Measurements from ENCODE around the gene OTUB1.
"Not testable (repeated sequence)": the region's sequence is repeated elsewhere in the genome, so short reads cannot be mapped to it uniquely, and the experiment has no call there.

The OTUB1 gene

DNA sequence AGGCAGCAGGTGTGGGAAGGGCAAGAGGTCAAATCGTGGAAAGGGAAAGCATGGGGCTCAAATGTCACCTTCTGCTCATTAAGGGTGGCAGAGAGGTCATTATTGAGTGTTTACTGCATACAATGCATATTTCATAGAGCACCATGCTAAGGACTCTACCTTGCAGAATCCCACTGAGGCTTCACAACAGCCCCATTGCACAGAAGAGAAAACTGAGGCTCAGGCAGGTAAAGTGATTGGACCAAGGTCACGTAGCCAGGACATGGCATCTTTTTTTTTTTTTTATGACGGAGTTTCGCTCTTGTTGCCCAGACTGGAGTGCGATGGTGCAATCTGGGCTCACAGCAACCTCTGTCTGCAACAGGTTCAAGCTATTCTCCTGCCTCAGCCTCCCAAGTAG, 57.3 kb downstream of the OTUB1 start:
- H3K4me2 ChIP-seq (ENCODE audit: low read length) = no peak overlapping the region
- H3K4me1 ChIP-seq (ENCODE audit: control insufficient read depth, low read length) = no peaks in the 10 kb centered on the region
- H3F3A ChIP-seq (ENCODE audit: control insufficient read depth, insufficient read depth) = no peaks in the 10 kb centered on the region
- H3K36me3 ChIP-seq (ENCODE audit: control insufficient read depth, low read length) = no peaks in the 10 kb centered on the region
- H3K9me2 ChIP-seq (replicated peaks; ENCODE audit: control insufficient read depth, low read length) = no peaks in the 10 kb centered on the region
- no peaks in the 10 kb centered on the region for H3K27me3 ChIP-seq (ENCODE audit: control insufficient read depth, low read length)
- no peaks in the 10 kb centered on the region for H3K9me3 ChIP-seq (ENCODE audit: control insufficient read depth, insufficient read depth, low read length)
- no peak overlapping the region for H3K27ac ChIP-seq (ENCODE audit: low read depth, low read length)
- TF ChIP-seq EZH2phosphoT487 (IDR thresholded peaks at IDR 0.05; ENCODE audit: borderline replicate concordance, low read length) = no peak
- TF ChIP-seq, protein P1, sequence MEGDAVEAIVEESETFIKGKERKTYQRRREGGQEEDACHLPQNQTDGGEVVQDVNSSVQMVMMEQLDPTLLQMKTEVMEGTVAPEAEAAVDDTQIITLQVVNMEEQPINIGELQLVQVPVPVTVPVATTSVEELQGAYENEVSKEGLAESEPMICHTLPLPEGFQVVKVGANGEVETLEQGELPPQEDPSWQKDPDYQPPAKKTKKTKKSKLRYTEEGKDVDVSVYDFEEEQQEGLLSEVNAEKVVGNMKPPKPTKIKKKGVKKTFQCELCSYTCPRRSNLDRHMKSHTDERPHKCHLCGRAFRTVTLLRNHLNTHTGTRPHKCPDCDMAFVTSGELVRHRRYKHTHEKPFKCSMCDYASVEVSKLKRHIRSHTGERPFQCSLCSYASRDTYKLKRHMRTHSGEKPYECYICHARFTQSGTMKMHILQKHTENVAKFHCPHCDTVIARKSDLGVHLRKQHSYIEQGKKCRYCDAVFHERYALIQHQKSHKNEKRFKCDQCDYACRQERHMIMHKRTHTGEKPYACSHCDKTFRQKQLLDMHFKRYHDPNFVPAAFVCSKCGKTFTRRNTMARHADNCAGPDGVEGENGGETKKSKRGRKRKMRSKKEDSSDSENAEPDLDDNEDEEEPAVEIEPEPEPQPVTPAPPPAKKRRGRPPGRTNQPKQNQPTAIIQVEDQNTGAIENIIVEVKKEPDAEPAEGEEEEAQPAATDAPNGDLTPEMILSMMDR (IDR thresholded peaks at IDR 0.05; ENCODE audit: low read depth, low read length, poor library complexity, severe bottlenecking) = no peak
- no peaks in the 10 kb centered on the region; the same call in 1 of the 2 replicates for H4K20me1 ChIP-seq (ENCODE audit: control insufficient read depth, insufficient read depth, low read depth, low read length)
- H3K4me3 ChIP-seq (ENCODE audit: low read length) = no peak overlapping the region
- H3K79me2 ChIP-seq (ENCODE audit: control insufficient read depth, low read length) = no peaks in the 10 kb centered on the region

DNA sequence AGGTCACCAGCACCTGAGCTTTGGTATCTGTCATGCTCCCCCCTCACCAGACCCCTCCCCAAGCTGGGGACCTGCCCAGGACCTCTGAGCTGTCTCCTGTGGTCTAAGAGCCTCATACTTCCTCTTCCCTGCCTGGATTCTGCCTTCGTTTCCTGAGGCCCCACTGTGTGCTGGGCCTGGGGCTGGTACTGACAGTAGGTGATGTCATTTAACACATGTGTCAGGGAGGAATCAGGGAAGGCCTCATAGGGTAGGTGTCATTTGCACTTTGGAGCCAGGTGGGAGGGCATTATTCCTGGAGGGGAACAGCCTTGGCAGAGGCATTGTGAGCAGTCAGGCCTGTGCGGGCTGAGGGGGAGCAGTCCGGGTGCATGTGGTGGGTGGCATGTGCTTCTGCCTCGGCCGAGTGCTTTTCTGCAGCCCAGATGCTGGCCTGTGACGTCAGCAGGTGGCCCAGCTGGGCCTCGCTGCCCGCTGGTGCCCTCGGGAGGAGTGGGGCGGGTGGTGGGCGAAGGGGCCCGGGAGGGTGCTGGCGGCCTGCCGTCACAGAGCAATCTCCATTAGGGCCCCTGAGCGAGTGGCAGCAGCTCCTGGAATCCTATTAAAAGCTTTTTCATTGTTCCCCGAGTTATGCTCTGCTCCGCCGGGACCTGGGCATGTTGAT, 58.6 kb downstream of the OTUB1 start:
- Histone ChIP-seq H3K4me3 (ENCODE audit: low read length) (no peak overlapping the region), H3K36me3 (ENCODE audit: control insufficient read depth, low read length) (no peaks in the 10 kb centered on the region), H4K20me1 (ENCODE audit: control insufficient read depth, insufficient read depth, low read depth, low read length) (no peaks in the 10 kb centered on the region; the same call in 1 of the 2 replicates), H3K79me2 (ENCODE audit: control insufficient read depth, low read length) (no peaks in the 10 kb centered on the region), H3K27ac (ENCODE audit: low read depth, low read length) (no peak overlapping the region), H3K4me2 (ENCODE audit: low read length) (no peak overlapping the region), H3K27me3 (ENCODE audit: control insufficient read depth, low read length) (no peaks in the 10 kb centered on the region), H3K9me2 (replicated peaks; ENCODE audit: control insufficient read depth, low read length) (no peaks in the 10 kb centered on the region), H3K9me3 (ENCODE audit: control insufficient read depth, insufficient read depth, low read length) (no peaks in the 10 kb centered on the region), H3F3A (ENCODE audit: control insufficient read depth, insufficient read depth) (no peaks in the 10 kb centered on the region), H3K4me1 (ENCODE audit: control insufficient read depth, low read length) (no peaks in the 10 kb centered on the region)
- no peak for TF ChIP-seq EZH2phosphoT487 (IDR thresholded peaks at IDR 0.05; ENCODE audit: borderline replicate concordance, low read length)
- TF ChIP-seq, protein P1 (IDR thresholded peaks at IDR 0.05; ENCODE audit: low read depth, low read length, poor library complexity, severe bottlenecking) = no peak

DNA sequence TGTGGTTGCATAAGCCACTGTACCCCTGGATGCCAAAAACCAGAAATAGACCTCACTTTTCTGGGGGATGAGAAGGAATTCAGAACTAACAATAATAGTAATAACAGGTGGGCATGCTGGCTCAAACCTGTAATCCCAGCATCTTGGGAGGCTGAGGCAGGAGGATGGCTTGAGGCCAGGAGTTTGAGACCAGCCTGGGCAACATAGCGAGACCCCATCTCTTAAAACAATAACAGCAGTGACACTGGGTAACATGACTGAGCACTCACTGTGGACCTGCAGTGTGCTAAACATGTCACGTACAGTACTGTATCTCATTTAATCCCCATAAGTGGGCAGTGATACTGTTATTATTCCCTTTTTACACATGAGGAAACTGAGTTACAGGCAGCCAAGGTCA, 59.5 kb downstream of the OTUB1 start:
- Histone ChIP-seq H3F3A (ENCODE audit: control insufficient read depth, insufficient read depth) (no peaks in the 10 kb centered on the region), H3K79me2 (ENCODE audit: control insufficient read depth, low read length) (no peaks in the 10 kb centered on the region), H3K27ac (ENCODE audit: low read depth, low read length) (no peak overlapping the region), H3K9me2 (replicated peaks; ENCODE audit: control insufficient read depth, low read length) (no peaks in the 10 kb centered on the region), H3K36me3 (ENCODE audit: control insufficient read depth, low read length) (no peaks in the 10 kb centered on the region), H3K4me2 (ENCODE audit: low read length) (no peak overlapping the region), H3K4me1 (ENCODE audit: control insufficient read depth, low read length) (no peaks in the 10 kb centered on the region), H4K20me1 (ENCODE audit: control insufficient read depth, insufficient read depth, low read depth, low read length) (no peaks in the 10 kb centered on the region; the same call in 1 of the 2 replicates), H3K4me3 (ENCODE audit: low read length) (no peak overlapping the region), H3K9me3 (ENCODE audit: control insufficient read depth, insufficient read depth, low read length) (no peaks in the 10 kb centered on the region), H3K27me3 (ENCODE audit: control insufficient read depth, low read length) (no peaks in the 10 kb centered on the region)
- TF ChIP-seq, protein P1 (IDR thresholded peaks at IDR 0.05; ENCODE audit: low read depth, low read length, poor library complexity, severe bottlenecking) = no peak
- no peak for TF ChIP-seq EZH2phosphoT487 (IDR thresholded peaks at IDR 0.05; ENCODE audit: borderline replicate concordance, low read length)

- not testable (repeated sequence) for H3K4me2 ChIP-seq (ENCODE audit: low read length); H3K27ac ChIP-seq (ENCODE audit: low read depth, low read length); H3F3A ChIP-seq (ENCODE audit: control insufficient read depth, insufficient read depth); H3K79me2 ChIP-seq (ENCODE audit: control insufficient read depth, low read length); H3K27me3 ChIP-seq (ENCODE audit: control insufficient read depth, low read length); H3K36me3 ChIP-seq (ENCODE audit: control insufficient read depth, low read length); H3K9me2 ChIP-seq (replicated peaks; ENCODE audit: control insufficient read depth, low read length); H3K4me3 ChIP-seq (ENCODE audit: low read length); H4K20me1 ChIP-seq (ENCODE audit: control insufficient read depth, insufficient read depth, low read depth, low read length); H3K9me3 ChIP-seq (ENCODE audit: control insufficient read depth, insufficient read depth, low read length); H3K4me1 ChIP-seq (ENCODE audit: control insufficient read depth, low read length)
Observed at GRCh38 chr11:64047373-64047772, 61.1 kb downstream of the OTUB1 start.
